Fibroblast of skin of left quadriceps (primary cell): ENCODE measurements around the gene TSPAN33.

Source experiments
- DNase-seq, 2 experiments: peaks; one replicate each; pipeline ENCODE4 v3.0.0-alpha.2; 2013; ENCODE audit warnings: low read depth in 2 of 2

TSPAN33 gene

GRCh38 chr7:129136887-129137642 is 7.4 kb upstream of the TSPAN33 start:
- DNase-seq, result no peak

GRCh38 chr7:129143724-129144094 is 798 bp upstream of the TSPAN33 start:
- no peak for DNase-seq

- no peak for DNase-seq
Observed at GRCh38 chr7:129144834-129145668, 544 bp downstream of the TSPAN33 start.

GRCh38 chr7:129146237-129146979 is 1.9 kb downstream of the TSPAN33 start:
- DNase-seq, result no peak

- DNase-seq, result no peak
Observed at GRCh38 chr7:129147731-129148130, 3.2 kb downstream of the TSPAN33 start.

GRCh38 chr7:129149511-129149910 is 5.0 kb downstream of the TSPAN33 start:
- DNase-seq, result no peak

- no peak for DNase-seq
Observed at GRCh38 chr7:129150199-129150996, 5.9 kb downstream of the TSPAN33 start.

- DNase-seq, result no peak
Observed at GRCh38 chr7:129157651-129158050, 13.1 kb downstream of the TSPAN33 start.

GRCh38 chr7:129159539-129159938 is 15.0 kb downstream of the TSPAN33 start:
- no peak for DNase-seq

- DNase-seq, result no peak
Observed at GRCh38 chr7:129160161-129160905, 15.8 kb downstream of the TSPAN33 start.

- no peak for DNase-seq
Observed at GRCh38 chr7:129161524-129162225, 17.2 kb downstream of the TSPAN33 start.

GRCh38 chr7:129162732-129163131 is 18.2 kb downstream of the TSPAN33 start:
- DNase-seq, result no peak

GRCh38 chr7:129163875-129164544 is 19.5 kb downstream of the TSPAN33 start:
- peak in 1 of 2 experiments; percentile 27 for DNase-seq

- no peak for DNase-seq
Observed at GRCh38 chr7:129166745-129167144, 22.2 kb downstream of the TSPAN33 start.

GRCh38 chr7:129167817-129168216 is 23.3 kb downstream of the TSPAN33 start:
- DNase-seq, result no peak

- DNase-seq, result no peak
Observed at GRCh38 chr7:129168231-129169021, 23.9 kb downstream of the TSPAN33 start.

- DNase-seq, result no peak
Observed at GRCh38 chr7:129169171-129169671, 24.7 kb downstream of the TSPAN33 start.

GRCh38 chr7:129169686-129170440 is 25.4 kb downstream of the TSPAN33 start:
- DNase-seq, result no peak
